GM23338 (cell line): Measurements from ENCODE around the gene NINJ2. TPM values are rescaled to one million over a fixed set of nuclear protein-coding genes. Genes with fewer than 3 reads are reported as not detected.

ENCODE experiments used
- ATAC-seq: fragments of 200-7000 bp; cut with Tn5 transposase; 3 replicates; pipeline ENCODE4 v1.9.1; 2020
- DNase-seq: peaks from one replicate; pipeline ENCODE4 v3.0.0-alpha.2; 2015; ENCODE audit warnings: low spot score
- H2AFZ ChIP-seq: fragments of 200-600 bp; sonication (generic); 2 replicates; pipeline ENCODE4 v1.8.0; 2016; ENCODE audit warnings: antibody characterized with exemption, mild to moderate bottlenecking, moderate library complexity
- H3F3A ChIP-seq: fragments of 200-600 bp; sonication (generic); replicated peaks from 2 replicates; pipeline ENCODE4 v1.8.0; 2017; ENCODE audit warnings: antibody characterized with exemption, mixed run types, low read depth
- H3K27ac ChIP-seq: fragments of 200-600 bp; sonication (generic); 2 replicates; pipeline ENCODE4 v1.6.1; 2016; ENCODE audit warnings: low read depth
- H3K27me3 ChIP-seq: fragments of 200-600 bp; sonication (generic); 2 replicates; pipeline ENCODE4 v1.8.0; 2016; ENCODE audit warnings: mild to moderate bottlenecking, mixed run types, moderate library complexity; ENCODE audit not compliant: insufficient read depth
- H3K36me3 ChIP-seq: fragments of 200-600 bp; sonication (generic); 2 replicates; pipeline ENCODE4 v1.8.0; 2016; ENCODE audit warnings: mild to moderate bottlenecking; ENCODE audit not compliant: insufficient read depth
- H3K4me1 ChIP-seq: fragments of 200-600 bp; sonication (generic); 2 replicates; pipeline ENCODE4 v1.8.0; 2016; ENCODE audit warnings: mild to moderate bottlenecking, moderate library complexity; ENCODE audit not compliant: insufficient read depth
- H3K4me2 ChIP-seq: fragments of 200-600 bp; sonication (generic); 2 replicates; pipeline ENCODE4 v1.7.1; 2017; ENCODE audit warnings: mixed run types
- H3K4me3 ChIP-seq: fragments of 200-600 bp; sonication (generic); 2 replicates; pipeline ENCODE4 v1.6.1; 2016; ENCODE audit warnings: mixed run types
- H3K79me2 ChIP-seq: fragments of 200-600 bp; sonication (generic); replicated peaks from 2 replicates; pipeline ENCODE4 v1.8.0; 2017; ENCODE audit warnings: mild to moderate bottlenecking; ENCODE audit not compliant: insufficient read depth
- H3K9me2 ChIP-seq: fragments of 200-600 bp; sonication (generic); 2 replicates; pipeline ENCODE4 v1.8.0; 2017; ENCODE audit not compliant: insufficient read depth
- H4K20me1 ChIP-seq: fragments of 200-600 bp; sonication (generic); replicated peaks from 2 replicates; pipeline ENCODE4 v1.8.0; 2017; ENCODE audit warnings: mild to moderate bottlenecking; ENCODE audit not compliant: insufficient read depth
- H3K27ac Mint-ChIP-seq: 2 replicates; pipeline ENCODE4 v1.8.0; 2020; ENCODE audit warnings: inconsistent platforms, mild to moderate bottlenecking, moderate library complexity, mixed read lengths
- H3K27me3 Mint-ChIP-seq: 3 replicates; pipeline ENCODE4 v1.8.0; 2022; ENCODE audit warnings: low read depth, mild to moderate bottlenecking, moderate library complexity, mixed read lengths, inconsistent platforms; ENCODE audit not compliant: insufficient read depth, poor library complexity
- H3K36me3 Mint-ChIP-seq: 3 replicates; pipeline ENCODE4 v1.8.0; 2021; ENCODE audit warnings: low read depth, mild to moderate bottlenecking, inconsistent platforms, moderate library complexity, mixed read lengths
- H3K4me1 Mint-ChIP-seq: 3 replicates; pipeline ENCODE4 v1.8.0; 2020; ENCODE audit warnings: mild to moderate bottlenecking, inconsistent platforms, mixed read lengths
- H3K4me3 Mint-ChIP-seq: 3 replicates; pipeline ENCODE4 v1.8.0; 2021; ENCODE audit warnings: moderate library complexity, mild to moderate bottlenecking, inconsistent platforms, mixed read lengths
- H3K9me3 Mint-ChIP-seq: 3 replicates; pipeline ENCODE4 v1.8.0; 2020; ENCODE audit warnings: moderate library complexity, mild to moderate bottlenecking, inconsistent platforms, mixed read lengths
- CREB1 ChIP-seq: fragments of 250-450 bp; sonication (Bioruptor Pico); IDR thresholded peaks from 2 replicates; pipeline ENCODE4 v1.5.0; 2020; ENCODE audit warnings: low read depth, mild to moderate bottlenecking, moderate library complexity
- CTCF ChIP-seq, 2 experiments: fragments of 200-600 bp in 1 of 2; sonication (generic) in 1 of 2; conservative IDR thresholded peaks; 2 replicates each; pipeline versions ENCODE4 v1.5.1 to v1.6.1; 2016 to 2017; ENCODE audit warnings: antibody characterized with exemption in 2 of 2, low read depth in 2 of 2, mild to moderate bottlenecking in 2 of 2, moderate library complexity in 1 of 2
- ETS1 ChIP-seq: IDR thresholded peaks from 2 replicates; pipeline ENCODE4 v1.6.1; 2016; ENCODE audit warnings: antibody characterized with exemption
- EZH2 ChIP-seq: fragments of 200-600 bp; sonication (generic); IDR thresholded peaks from one replicate; pipeline ENCODE4 v1.8.0; 2017; ENCODE audit warnings: antibody characterized with exemption, mild to moderate bottlenecking, low read depth; ENCODE audit not compliant: unreplicated experiment
- EZH2phosphoT487 ChIP-seq: fragments of 200-600 bp; sonication (generic); IDR thresholded peaks from one replicate; pipeline ENCODE4 v1.8.1; 2018; ENCODE audit warnings: antibody characterized with exemption; ENCODE audit not compliant: unreplicated experiment
- JUNB ChIP-seq: IDR thresholded peaks from one replicate; pipeline ENCODE4 v1.6.1; 2016; ENCODE audit warnings: antibody characterized with exemption; ENCODE audit not compliant: unreplicated experiment
- NANOG ChIP-seq: IDR thresholded peaks from 2 replicates; pipeline ENCODE4 v1.6.1; 2016; ENCODE audit warnings: antibody characterized with exemption, borderline replicate concordance
- POLR2AphosphoS5 ChIP-seq: IDR thresholded peaks from 2 replicates; pipeline ENCODE4 v1.6.1; 2016; ENCODE audit warnings: antibody characterized with exemption, low read depth
- STAT1 ChIP-seq: IDR thresholded peaks from one replicate; pipeline ENCODE4 v1.6.1; 2016; ENCODE audit warnings: antibody characterized with exemption; ENCODE audit not compliant: unreplicated experiment
- ZNF114 ChIP-seq: fragments of 250-450 bp; sonication (Bioruptor Pico); IDR thresholded peaks from 2 replicates; pipeline ENCODE4 v1.5.0; 2020; ENCODE audit warnings: mild to moderate bottlenecking, moderate library complexity
- ZNF331 ChIP-seq: fragments of 250-450 bp; sonication (Bioruptor Pico); IDR thresholded peaks from 2 replicates; pipeline ENCODE4 v1.5.0; 2020; ENCODE audit warnings: low read depth, mild to moderate bottlenecking, moderate library complexity
- polyA plus RNA-seq: library from polyadenylated mRNA; unstranded; fragments of >200 nt; fragmentation: Nextera tagmentation; extraction: Ambion mirVana; gene quantifications from 2 replicates; pipeline ENCODE4 v1.2.1, GENCODE V29; 2016
- total RNA-seq: library from RNA; depleted of rRNA; stranded (reverse); fragments of >200 nt; shearing (Covaris generic); gene quantifications from 2 replicates; pipeline ENCODE4 v1.2.3, GENCODE V29; 2014
- TF ChIP-seq, protein P1 (sequence below): IDR thresholded peaks from one replicate; pipeline ENCODE4 v1.6.1; 2018; ENCODE audit warnings: antibody characterized with exemption; ENCODE audit not compliant: unreplicated experiment

Gene NINJ2
- total and polyA plus RNA-seq, 2 experiments from 2014 or later = 0.94 to 2.6 TPM

DNA sequence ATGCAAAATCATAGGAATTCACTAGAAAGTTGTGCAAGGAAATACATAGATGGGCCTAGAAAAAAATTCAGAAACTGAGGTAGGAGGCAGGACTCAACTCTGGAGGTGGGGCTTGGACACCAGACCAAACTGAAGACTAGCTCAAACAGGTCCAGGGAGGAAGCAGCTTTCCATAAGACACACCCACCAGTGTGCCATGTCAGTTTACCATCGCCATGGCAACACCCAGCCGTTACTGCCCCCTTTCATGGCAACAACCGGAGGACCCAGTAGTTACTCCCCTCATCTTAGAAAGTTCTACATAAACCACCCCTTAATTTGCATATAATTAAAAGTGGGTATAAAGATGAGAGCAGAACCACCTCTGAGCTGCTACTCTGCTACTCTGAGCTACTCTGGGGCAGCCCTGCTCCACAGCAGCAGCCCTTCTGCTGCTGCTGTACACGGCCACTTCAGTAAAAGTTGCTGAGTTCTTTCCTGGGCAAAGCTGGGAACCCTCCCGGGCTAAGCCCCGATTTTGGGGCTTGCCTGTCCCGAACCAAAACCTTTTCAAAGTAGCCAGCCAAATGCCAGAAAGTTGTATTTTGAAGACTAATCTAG, 30.8 kb upstream of the NINJ2 start:
- no peak overlapping the region for H3K4me3 Mint-ChIP-seq
- no peak overlapping the region for H3K4me3 ChIP-seq
- H3K27me3 Mint-ChIP-seq = no peaks in the 10 kb centered on the region
- no peak overlapping the region for H3K27ac ChIP-seq
- no peaks in the 10 kb centered on the region for H3K9me2 ChIP-seq
- H3K36me3 ChIP-seq = peaks cover 3% of the 10 kb centered on the region; the same call in 1 of the 2 replicates
- DNase-seq = no peak
- H4K20me1 ChIP-seq = no peaks in the 10 kb centered on the region
- H3K9me3 Mint-ChIP-seq = peaks cover 51% of the 10 kb centered on the region
- H3K4me1 Mint-ChIP-seq = no peaks in the 10 kb centered on the region; the same call in 2 of the 3 replicates
- H3K27me3 ChIP-seq = no peaks in the 10 kb centered on the region
- H3K4me2 ChIP-seq = no peak overlapping the region
- H3K27ac Mint-ChIP-seq = no peak overlapping the region
- ATAC-seq = no peak
- no peaks in the 10 kb centered on the region for H3F3A ChIP-seq
- no peak overlapping the region for H2AFZ ChIP-seq
- H3K36me3 Mint-ChIP-seq = peaks cover 35% of the 10 kb centered on the region
- no peaks in the 10 kb centered on the region for H3K79me2 ChIP-seq
- no peak for TF ChIP-seq JUNB
- no peak for TF ChIP-seq POLR2AphosphoS5
- TF ChIP-seq EZH2phosphoT487 = no peak
- no peak for TF ChIP-seq ETS1
- TF ChIP-seq ZNF331 (CRISPR knock-in tag) = no peak
- no peak for TF ChIP-seq CTCF (conservative IDR thresholded peaks at IDR 0.05; ENCODE audit: low read depth in 2 of 2)
- TF ChIP-seq ZNF114 = no peak
- no peak for TF ChIP-seq NANOG
- no peak for TF ChIP-seq EZH2
- TF ChIP-seq CREB1 (CRISPR knock-in tag) = no peak
- TF ChIP-seq STAT1 = no peak
- TF ChIP-seq, protein P1, sequence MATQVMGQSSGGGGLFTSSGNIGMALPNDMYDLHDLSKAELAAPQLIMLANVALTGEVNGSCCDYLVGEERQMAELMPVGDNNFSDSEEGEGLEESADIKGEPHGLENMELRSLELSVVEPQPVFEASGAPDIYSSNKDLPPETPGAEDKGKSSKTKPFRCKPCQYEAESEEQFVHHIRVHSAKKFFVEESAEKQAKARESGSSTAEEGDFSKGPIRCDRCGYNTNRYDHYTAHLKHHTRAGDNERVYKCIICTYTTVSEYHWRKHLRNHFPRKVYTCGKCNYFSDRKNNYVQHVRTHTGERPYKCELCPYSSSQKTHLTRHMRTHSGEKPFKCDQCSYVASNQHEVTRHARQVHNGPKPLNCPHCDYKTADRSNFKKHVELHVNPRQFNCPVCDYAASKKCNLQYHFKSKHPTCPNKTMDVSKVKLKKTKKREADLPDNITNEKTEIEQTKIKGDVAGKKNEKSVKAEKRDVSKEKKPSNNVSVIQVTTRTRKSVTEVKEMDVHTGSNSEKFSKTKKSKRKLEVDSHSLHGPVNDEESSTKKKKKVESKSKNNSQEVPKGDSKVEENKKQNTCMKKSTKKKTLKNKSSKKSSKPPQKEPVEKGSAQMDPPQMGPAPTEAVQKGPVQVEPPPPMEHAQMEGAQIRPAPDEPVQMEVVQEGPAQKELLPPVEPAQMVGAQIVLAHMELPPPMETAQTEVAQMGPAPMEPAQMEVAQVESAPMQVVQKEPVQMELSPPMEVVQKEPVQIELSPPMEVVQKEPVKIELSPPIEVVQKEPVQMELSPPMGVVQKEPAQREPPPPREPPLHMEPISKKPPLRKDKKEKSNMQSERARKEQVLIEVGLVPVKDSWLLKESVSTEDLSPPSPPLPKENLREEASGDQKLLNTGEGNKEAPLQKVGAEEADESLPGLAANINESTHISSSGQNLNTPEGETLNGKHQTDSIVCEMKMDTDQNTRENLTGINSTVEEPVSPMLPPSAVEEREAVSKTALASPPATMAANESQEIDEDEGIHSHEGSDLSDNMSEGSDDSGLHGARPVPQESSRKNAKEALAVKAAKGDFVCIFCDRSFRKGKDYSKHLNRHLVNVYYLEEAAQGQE = no peak
- no peaks in the 10 kb centered on the region for H3K4me1 ChIP-seq
